Endothelial cell of umbilical vein (primary cell): Measurements from ENCODE around the gene ST6GAL1. TPM values are rescaled to one million over a fixed set of nuclear protein-coding genes. Genes with fewer than 3 reads are reported as not detected.

ENCODE experiments used
- BruUV-seq: library from RNA; stranded (reverse); fragments of 400-500 nt; replicated peaks from 2 replicates; lab custom pipeline; 2021; lab: Mats Ljungman, UMichigan
- CTCF ChIA-PET: fragments of 300-600, 350-600 bp; sonication (Branson Sonifier 250); formaldehyde crosslinking; loops from one replicate; lab custom pipeline; 2021; ENCODE audit warnings: antibody characterized with exemption, inconsistent platforms; lab: Charles Lee
- POLR2A ChIA-PET: fragments of 300-600, 350-600 bp; sonication (Branson Sonifier 250); formaldehyde crosslinking; loops from one replicate; lab custom pipeline; 2021; ENCODE audit warnings: antibody characterized with exemption, inconsistent platforms; lab: Charles Lee
- DNase-seq: peaks from one replicate; pipeline ENCODE4 v3.0.0-alpha.2; 2011; ENCODE audit warnings: low read depth, low spot score
- FAIRE-seq: peaks from 2 replicates; lab custom pipeline; 2011; peaks lifted over from hg19 to GRCh38; lab: Jason Lieb, UNC
- H2AFZ ChIP-seq: 2 replicates; pipeline ENCODE4 v1.6.0; 2012; ENCODE audit warnings: low read depth, low read length, control low read depth, inconsistent platforms
- H3K27ac ChIP-seq: 2 replicates; pipeline ENCODE4 v1.5.1; 2011; ENCODE audit warnings: low read depth, mild to moderate bottlenecking, control low read depth, low read length, moderate library complexity; ENCODE audit not compliant: insufficient read depth
- H3K27me3 ChIP-seq, 2 experiments: 2 replicates each; pipeline versions ENCODE4 v1.6.0 to v1.6.1; 2011; ENCODE audit warnings: low read length in 2 of 2, mixed read lengths in 1 of 2; ENCODE audit not compliant: control insufficient read depth in 2 of 2, insufficient read depth in 2 of 2
- H3K36me3 ChIP-seq, 2 experiments: 2 replicates in 1 of 2; 3 replicates in 1 of 2; pipeline ENCODE4 v1.5.1; 2011; ENCODE audit warnings: low read length in 2 of 2, mild to moderate bottlenecking in 1 of 2, moderate library complexity in 1 of 2; ENCODE audit not compliant: control insufficient read depth in 2 of 2, insufficient read depth in 2 of 2; ENCODE audit errors: extremely low read depth in 1 of 2
- H3K4me1 ChIP-seq: 3 replicates; pipeline ENCODE4 v1.5.1; 2011; ENCODE audit warnings: mild to moderate bottlenecking, low read length; ENCODE audit not compliant: control insufficient read depth, insufficient read depth; ENCODE audit errors: extremely low read depth
- H3K4me2 ChIP-seq: 2 replicates; pipeline ENCODE4 v1.6.1; 2011; ENCODE audit warnings: low read length, control low read depth, mixed read lengths; ENCODE audit not compliant: insufficient read depth
- H3K4me3 ChIP-seq, 3 experiments: fragments of 200-600 bp in 1 of 3; sonication (generic), shearing (Covaris generic) in 1 of 3; replicated peaks in 1 of 3; 2 replicates each; pipeline ENCODE4 v1.5.1; 2011 to 2016; ENCODE audit warnings: control low read depth in 3 of 3, low read length in 3 of 3, mild to moderate bottlenecking in 2 of 3, inconsistent platforms in 1 of 3, low read depth in 1 of 3, moderate library complexity in 1 of 3; ENCODE audit not compliant: insufficient read depth in 1 of 3
- H3K79me2 ChIP-seq: 2 replicates; pipeline ENCODE4 v1.6.0; 2012; ENCODE audit warnings: low read length, inconsistent platforms; ENCODE audit not compliant: control insufficient read depth, insufficient read depth
- H3K9ac ChIP-seq: replicated peaks from 2 replicates; pipeline ENCODE3; 2011; ENCODE audit warnings: low read length, control low read depth; ENCODE audit not compliant: insufficient read depth; ENCODE audit errors: extremely low read depth
- H3K9me1 ChIP-seq: replicated peaks from 3 replicates; pipeline ENCODE4 v1.6.0; 2011; ENCODE audit warnings: mild to moderate bottlenecking, low read length; ENCODE audit not compliant: control insufficient read depth, insufficient read depth; ENCODE audit errors: extremely low read depth
- H3K9me3 ChIP-seq: replicated peaks from 2 replicates; pipeline ENCODE4 v1.5.1; 2012; ENCODE audit warnings: low read length, inconsistent platforms; ENCODE audit not compliant: control insufficient read depth, insufficient read depth
- H4K20me1 ChIP-seq: replicated peaks from 2 replicates; pipeline ENCODE3; 2011; ENCODE audit warnings: mild to moderate bottlenecking, low read length; ENCODE audit not compliant: control insufficient read depth, insufficient read depth; ENCODE audit errors: extremely low read depth
- CTCF ChIP-seq, 2 donors: IDR thresholded peaks; 1 replicate in 1 of 2; 2 replicates in 1 of 2; pipeline ENCODE4 v1.5.1; 2011; ENCODE audit warnings: low read length in 2 of 2, mild to moderate bottlenecking in 2 of 2, moderate library complexity in 2 of 2, control low read depth in 1 of 2, inconsistent platforms in 1 of 2, low read depth in 1 of 2; ENCODE audit not compliant: insufficient read depth in 1 of 2; ENCODE audit errors: extremely low read depth in 1 of 2
- EZH2 ChIP-seq: IDR thresholded peaks from 2 replicates; pipeline ENCODE4 v1.6.1; 2012; ENCODE audit warnings: borderline replicate concordance, low read depth, mild to moderate bottlenecking, moderate library complexity, low read length, inconsistent platforms; ENCODE audit not compliant: severe bottlenecking
- FOS ChIP-seq: IDR thresholded peaks from 2 replicates; pipeline ENCODE4 v1.6.1; 2011; ENCODE audit warnings: mild to moderate bottlenecking, low read length, moderate library complexity, borderline replicate concordance; ENCODE audit not compliant: insufficient read depth
- GATA2 ChIP-seq: IDR thresholded peaks from 2 replicates; pipeline ENCODE4 v1.7.0; 2011; ENCODE audit warnings: low read depth, mild to moderate bottlenecking, moderate library complexity, mixed read lengths, low read length; ENCODE audit not compliant: insufficient read length, insufficient read depth
- JUN ChIP-seq: IDR thresholded peaks from 2 replicates; pipeline ENCODE4 v1.6.1; 2011; ENCODE audit warnings: borderline replicate concordance, low read depth; ENCODE audit not compliant: insufficient read length, insufficient read depth
- MAX ChIP-seq: IDR thresholded peaks from 2 replicates; pipeline ENCODE4 v1.6.1; 2011; ENCODE audit not compliant: insufficient read depth, insufficient read length
- MYC ChIP-seq: IDR thresholded peaks from one replicate; pipeline ENCODE4 v1.6.1; 2011; ENCODE audit warnings: mild to moderate bottlenecking, low read depth, low read length
- POLR2A ChIP-seq: IDR thresholded peaks from 2 replicates; pipeline ENCODE4 v1.6.1; 2012; ENCODE audit warnings: low read depth, mild to moderate bottlenecking, control low read depth, low read length
- POLR2AphosphoS5 ChIP-seq: IDR thresholded peaks from 2 replicates; pipeline ENCODE4 v1.6.1; 2012; ENCODE audit warnings: low read depth, mild to moderate bottlenecking, control low read depth, low read length, moderate library complexity; ENCODE audit not compliant: insufficient read depth
- dilution Hi-C: fragments of 300-500 bp; cut with MboI; formaldehyde crosslinking; loops from one replicate; pipeline ENCODE4 v1.15.0; 2019; ENCODE audit warnings: low sequenced_read_pairs; ENCODE audit not compliant: extremely low pct_ligation_motif_present
- intact Hi-C: fragments of 100-400 bp; cut with micrococcal nuclease; formaldehyde crosslinking; loops from one replicate; pipeline ENCODE4 v1.10.0; 2022
- polyA plus RNA-seq, 4 experiments: library from polyadenylated mRNA; depleted of rRNA in 3 of 4; stranded (reverse) in 3 of 4; unstranded in 1 of 4; fragments of >200 nt; gene quantifications; 2 replicates each; pipeline versions ENCODE4 v1.2.1 to v1.2.3, GENCODE V29; 2011 to 2012; ENCODE audit warnings: missing spikeins in 1 of 4
- total RNA-seq: library from RNA; stranded (reverse); gene quantifications from 2 replicates; pipeline ENCODE4 v1.2.3, GENCODE V29; 2021

ST6GAL1 gene
- total and polyA plus RNA-seq, 2 donors (not counting 3 experiments of a cell fraction or from before 2014, with no cell fraction given) = 63.9 to 101 TPM

DNA sequence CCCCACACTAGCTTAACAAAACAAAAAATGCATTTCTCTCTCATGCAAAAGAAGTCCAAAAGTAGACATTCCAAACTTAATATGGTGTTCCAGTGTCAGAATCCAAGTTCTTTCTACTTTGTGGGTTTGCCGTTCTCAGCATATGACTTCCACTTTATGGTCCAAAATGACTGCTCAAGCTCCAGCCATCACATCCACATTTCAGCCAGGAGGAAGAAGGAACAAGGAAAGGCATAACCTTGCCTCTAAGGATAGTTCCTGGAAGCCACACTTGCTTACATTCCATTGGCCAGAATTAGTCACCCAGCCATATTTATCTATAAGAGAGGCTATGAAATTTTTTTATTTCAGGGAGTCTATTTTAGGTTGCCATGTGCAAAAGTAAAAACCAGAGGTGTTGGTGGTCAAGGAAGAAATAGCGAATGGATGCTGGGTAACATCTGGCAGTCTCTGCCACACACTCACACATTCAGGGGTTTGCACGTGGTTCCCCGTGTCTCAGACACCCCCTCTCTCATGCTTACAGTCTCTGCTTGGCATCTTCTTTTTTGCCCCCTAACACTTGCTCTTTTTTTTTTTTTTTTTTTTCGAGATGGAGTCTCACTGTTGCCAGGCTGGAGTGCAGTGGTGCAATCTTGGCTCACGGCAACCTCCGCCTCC lies 139.7 kb downstream of the ST6GAL1 start:
- Histone ChIP-seq H4K20me1 (no peaks in the 10 kb centered on the region), H3K9me1 (no peaks in the 10 kb centered on the region), H3K4me3 (no peak overlapping the region), H3K79me2 (no peaks in the 10 kb centered on the region), H3K27me3 (no peaks in the 10 kb centered on the region), H3K9me3 (no peaks in the 10 kb centered on the region), H3K4me2 (no peak overlapping the region), H3K27ac (no peak overlapping the region), H3K36me3 (peaks cover 0 to 37% of the 10 kb centered on the region in 2 experiments), H3K9ac (no peak overlapping the region), H2AFZ (no peak overlapping the region), H3K4me1 (no peaks in the 10 kb centered on the region)
- no peak for TF ChIP-seq CTCF (IDR thresholded peaks at IDR 0.05; ENCODE audit: extremely low read depth in 1 of 2, insufficient read depth in 1 of 2, low read depth in 1 of 2, low read length in 2 of 2)
- TF ChIP-seq POLR2AphosphoS5 = no peak
- TF ChIP-seq MAX = no peak
- no peak for TF ChIP-seq JUN
- no peak for TF ChIP-seq FOS
- no peak for TF ChIP-seq POLR2A
- no peak for TF ChIP-seq EZH2
- no peak for TF ChIP-seq GATA2
- no peak for TF ChIP-seq MYC
- intact Hi-C loops (no loop called here), dilution Hi-C loops (no loop called here)
- FAIRE-seq (no peak), DNase-seq (no peak)
- CTCF ChIA-PET = no interaction called here
- BruUV-seq = no TSS peak
- POLR2A ChIA-PET = no interaction called here
